RKO (cell line): ENCODE measurements around the gene TSC22D4.

Source experiments
- DNase-seq: peaks from one replicate; pipeline ENCODE4 v3.0.0-alpha.2; 2016; ENCODE audit warnings: low spot score

Gene TSC22D4

DNA sequence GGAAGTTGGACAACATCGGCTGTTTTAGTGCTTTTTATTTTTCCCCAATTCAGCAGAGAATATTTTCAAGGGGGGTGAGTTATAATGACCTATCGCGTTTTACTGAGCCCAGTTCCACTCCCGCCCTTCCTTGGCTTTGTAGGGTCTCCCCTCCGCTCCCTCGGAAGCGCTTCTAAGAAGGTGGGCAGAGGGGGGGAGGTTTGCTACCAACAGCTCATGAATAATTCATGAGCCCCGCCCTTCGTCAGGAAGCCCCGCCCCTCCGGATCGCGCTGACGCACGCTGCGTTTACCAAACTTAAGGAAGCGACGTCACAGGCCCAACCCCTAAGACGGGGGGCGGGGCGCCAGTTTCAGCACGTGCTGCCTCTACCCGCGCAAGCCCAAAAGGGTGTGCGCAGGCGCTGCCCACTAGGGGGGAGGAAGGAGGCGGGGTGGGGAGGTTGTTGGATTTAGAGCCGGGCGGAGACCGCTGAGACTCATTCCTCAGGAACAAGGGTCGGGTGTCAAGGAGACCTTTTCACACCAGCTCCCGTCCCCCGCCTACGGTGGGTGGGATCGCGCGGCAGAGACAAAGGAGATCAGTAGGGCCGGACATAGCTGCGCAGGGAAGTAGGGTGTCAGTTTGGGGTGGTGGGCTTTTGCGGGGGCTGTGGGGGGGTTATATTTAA, 49.9 kb downstream of the TSC22D4 start:
- DNase-seq = peak; percentile 100

DNA sequence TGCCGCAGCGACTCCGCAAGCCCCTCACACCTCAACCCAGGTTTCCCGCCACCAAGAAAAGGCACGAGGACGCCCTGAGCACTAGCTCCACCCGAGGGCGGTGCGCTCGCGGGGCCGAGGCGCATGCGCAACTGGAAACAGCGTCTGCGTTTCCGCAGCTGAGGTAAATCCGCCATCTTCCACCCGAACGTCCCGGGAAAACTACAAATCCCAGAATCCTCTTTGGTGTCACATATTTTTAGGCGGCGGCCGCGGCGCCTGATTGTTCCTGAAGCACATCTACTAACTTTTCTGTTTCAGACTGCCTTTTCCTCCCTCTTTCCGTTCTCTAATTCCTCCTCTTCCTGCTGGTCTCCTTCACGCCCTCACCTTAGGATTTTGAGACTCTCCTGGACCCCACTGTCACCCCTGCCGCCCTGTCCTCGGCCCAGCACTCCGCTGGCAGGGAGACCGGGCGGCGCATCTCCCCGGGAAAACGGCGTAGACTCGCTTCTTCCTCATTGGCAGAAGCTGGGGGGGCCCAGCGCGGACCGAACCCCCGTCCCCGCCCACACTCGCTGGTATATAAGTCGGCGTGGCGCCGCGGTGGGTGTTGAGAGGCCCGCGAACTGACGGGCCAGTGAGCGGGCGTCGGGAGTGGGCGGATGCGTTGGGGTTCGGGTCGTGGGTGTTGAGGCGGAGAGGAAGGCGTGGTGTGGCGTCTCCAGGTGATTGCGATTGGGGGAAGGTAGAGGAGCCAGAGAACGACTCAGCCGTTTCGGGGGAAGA, 50.6 kb downstream of the TSC22D4 start, which contains the start of gene ZCWPW1:
TSS of gene ZCWPW1 (minus strand) at position 505 of the 768 bp plus-strand sequence. CDS start 8,054 bp downstream, outside the sequence.
- DNase-seq = peak; percentile 99

DNA sequence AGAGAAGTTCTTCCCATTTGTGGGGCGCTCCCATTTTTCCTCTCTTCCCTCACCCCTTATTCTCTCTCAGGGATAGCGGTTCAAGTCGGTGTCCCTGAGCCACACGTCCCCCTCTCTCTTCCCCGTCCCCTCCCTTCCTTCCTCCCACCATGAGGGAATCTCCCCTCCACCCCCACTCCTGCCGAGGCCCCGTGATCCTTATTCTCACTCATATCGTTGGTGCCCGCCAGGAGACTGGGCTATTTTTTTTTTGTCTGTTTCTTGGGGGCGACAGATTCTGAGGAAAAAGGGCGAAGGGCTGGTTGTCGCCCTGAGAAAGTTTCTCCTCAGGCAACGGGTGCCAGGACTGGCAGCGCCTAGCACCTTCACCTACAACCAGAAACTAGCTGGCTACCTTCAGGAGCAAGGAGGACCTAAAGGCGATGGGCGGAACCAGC, 51.2 kb downstream of the TSC22D4 start:
- DNase-seq = no peak

DNA sequence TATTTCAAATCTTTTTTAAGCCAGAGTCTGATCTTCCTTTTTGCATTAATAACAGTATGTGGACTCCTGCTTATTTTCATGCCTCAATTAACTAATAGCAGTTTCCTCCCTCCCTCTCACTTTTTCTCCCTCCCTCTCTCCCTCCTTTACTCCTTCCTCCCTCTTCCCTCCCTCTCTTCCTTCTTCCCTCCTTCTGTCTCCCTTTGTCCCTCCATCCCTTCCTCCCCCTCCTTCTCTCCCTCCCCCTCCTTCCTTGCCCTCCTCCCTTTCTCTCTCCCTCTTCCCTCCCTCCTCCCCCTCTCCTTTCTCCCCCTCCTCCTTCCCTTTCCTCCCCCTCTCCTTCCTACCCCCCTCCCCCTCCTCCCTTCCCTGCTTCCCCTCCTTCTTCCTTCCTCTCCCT, 52.5 kb downstream of the TSC22D4 start:
- DNase-seq = no peak

DNA sequence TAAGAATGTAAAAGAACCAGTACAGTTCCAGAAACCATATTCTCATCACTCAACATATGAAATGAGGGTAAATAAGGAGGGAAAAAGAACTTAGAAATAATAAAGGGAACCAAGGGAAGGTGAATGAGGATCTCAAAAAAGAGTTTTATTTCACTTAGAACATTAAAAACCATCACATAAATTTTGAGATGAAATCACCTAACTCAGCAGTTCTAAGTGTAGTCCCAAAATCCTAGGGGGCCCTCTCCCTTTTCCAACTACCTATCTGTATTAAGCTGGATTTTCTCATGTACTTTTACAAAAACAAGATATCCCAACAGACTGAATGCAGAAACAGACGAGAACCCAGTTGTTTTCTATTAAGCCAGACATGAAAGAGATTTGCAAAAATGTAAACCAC, 53.7 kb downstream of the TSC22D4 start:
- no peak for DNase-seq

DNA sequence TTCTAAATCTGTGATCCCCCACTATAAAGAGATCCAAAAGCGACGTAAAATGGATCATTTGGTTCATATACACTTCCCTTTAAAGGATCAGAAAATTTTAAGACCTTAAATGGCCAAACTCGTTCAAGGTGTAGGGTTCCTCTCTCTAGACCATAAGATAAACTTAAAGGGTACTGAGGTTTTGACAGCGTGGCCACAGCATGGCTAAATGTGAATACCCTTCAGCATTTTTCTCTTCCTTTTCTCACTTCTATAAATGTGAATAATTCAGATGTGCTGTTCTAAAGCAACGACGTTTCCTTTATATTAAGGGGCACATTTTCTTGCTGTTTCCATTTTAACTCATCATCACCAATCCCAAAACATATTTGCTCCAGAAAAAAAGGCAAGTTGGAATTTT, 55.7 kb downstream of the TSC22D4 start:
- DNase-seq = no peak

DNA sequence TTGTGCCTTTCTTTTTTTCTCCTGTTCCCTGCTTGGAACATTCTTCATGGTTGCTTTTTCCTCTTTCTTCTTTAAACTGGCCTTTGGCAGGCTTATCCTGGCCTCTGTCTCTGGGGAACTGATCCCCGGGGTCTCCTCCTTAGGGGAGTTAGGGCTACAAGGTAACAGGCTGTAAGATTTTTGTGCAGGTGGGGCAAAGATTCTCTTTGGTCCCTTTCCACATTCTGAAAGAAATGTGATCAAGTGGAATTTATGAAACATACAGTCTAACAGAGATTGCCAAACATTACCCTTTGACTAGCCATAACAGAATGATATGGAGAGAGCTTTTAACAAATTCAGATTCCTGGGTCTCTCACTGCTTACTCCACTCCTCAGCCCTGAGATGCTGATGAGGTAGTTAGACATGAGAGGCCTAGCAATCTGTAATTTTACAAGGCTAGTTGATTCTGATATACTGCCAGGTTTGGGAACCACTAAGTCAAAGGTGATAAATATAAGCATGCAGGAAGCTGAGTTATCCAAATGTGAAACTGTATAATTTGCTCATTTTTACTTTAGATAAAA, 59.3 kb downstream of the TSC22D4 start:
- no peak for DNase-seq

DNA sequence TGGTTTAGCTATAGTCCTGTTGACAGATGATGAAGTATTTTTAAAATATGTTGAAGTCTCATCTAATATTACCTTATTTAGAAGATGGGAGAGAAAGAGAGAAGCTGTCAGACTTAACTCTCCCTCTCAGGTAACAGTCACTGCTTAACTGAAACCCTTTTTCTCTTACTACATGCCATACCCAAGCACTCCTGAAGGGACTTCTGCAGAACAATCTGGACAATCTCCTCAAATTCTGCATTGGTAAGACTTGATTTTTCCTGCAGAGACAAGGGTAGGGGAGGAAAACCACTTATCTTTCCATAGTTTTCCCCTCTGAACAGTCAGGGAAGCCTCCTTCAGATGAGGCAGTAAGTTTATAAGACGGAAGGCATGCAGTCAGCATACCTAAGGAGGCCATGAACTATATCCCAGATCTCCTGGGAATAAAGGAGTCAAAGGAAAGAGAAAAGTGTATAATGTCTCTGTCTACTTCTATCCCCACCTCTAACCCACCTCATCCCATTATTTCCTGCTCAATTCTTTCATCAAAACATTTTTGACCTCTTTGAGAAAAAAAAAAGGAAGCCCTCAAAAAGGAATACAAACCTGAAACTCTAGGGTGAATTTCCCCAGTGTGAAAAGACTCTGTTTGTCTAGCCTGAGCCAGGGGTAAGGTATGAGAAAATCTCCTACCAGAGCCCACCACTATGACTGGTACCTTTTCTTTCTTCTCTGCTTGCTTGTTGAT, 59.9 kb downstream of the TSC22D4 start:
- DNase-seq = no peak
